Measurements from ENCODE around the gene DNM1. TPM values are rescaled to one million over a fixed set of nuclear protein-coding genes. Genes with fewer than 3 reads are reported as not detected.

The DNM1 gene
- total RNA-seq, 1 donor from 2014 or later, result 24.1 TPM

DNA sequence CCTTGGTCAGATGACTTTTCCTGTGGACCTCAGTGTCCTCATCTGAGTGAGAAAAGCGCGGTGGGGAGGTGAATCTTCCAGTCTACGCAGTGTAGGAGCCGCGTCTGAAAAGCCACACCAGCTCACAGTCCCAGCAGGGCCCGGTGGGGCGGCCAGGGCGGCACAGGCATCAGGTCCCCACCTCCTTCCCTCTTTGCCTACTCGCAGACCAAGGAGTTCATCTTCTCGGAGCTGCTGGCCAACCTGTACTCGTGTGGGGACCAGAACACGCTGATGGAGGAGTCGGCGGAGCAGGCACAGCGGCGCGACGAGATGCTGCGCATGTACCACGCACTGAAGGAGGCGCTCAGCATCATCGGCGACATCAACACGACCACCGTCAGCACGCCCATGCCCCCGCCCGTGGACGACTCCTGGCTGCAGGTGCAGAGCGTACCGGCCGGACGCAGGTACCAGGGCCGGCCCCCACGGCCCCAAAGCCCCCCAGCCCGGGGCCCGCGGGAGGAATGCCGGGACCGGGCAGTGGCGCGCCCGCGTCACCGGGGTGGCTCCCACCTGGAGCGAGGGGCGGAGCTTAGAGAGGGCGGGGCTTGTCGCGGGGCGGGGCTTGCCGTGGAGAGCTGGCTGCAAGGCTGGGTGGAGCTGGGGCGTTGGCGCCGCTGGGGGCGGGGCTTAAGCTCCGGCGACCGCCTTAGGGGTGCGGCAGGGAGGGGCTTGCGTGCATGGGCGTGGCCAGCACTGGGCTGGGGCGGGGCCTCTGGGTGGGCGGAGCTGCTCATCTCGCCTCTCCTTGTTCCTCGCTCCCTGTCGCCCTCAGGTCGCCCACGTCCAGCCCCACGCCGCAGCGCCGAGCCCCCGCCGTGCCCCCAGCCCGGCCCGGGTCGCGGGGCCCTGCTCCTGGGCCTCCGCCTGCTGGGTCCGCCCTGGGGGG is 47.0 kb downstream of the DNM1 start:
- peak; percentile 95 for DNase-seq (ENCODE audit: low spot score)

DNA sequence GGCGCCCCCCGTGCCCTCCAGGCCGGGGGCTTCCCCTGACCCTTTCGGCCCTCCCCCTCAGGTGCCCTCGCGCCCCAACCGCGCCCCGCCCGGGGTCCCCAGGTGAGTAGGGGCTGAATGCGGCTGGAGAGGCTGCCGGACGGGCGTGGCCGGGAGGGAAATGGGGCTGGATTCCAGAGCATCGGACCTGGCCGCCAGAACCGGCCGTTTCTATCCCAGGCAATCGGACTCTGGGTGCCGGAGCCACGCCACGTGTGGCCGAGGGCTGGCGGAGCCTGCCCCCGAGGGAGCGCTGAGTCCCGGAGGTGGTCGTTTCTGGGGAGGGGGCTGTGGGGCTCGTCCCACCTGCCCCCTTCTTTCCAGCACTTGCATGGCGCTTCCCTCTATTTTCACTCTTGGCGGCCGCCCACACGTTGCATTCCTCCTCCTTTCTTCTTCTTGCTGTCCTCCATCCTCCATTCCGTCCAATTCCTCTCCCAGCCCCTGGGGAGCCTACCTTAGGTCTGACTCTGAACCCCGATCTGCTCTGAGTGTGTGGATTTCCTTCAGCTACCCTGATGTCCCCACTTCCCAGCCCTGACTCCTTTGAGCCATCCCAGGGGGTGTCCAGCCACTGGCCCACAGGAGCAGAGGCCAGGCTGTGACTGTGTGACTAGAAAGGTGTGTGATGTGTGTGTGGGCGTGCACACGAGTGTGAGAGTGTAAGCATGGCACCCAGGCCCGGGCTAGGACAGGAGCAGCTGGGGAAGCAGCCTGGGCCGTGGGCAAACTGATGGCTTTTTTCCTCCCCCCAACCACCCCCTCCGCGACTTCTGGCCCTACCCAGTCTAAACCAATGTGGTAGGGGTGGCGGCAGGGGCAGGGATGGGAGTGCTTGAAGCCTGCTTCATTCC is 47.9 kb downstream of the DNM1 start:
- no peak for DNase-seq (ENCODE audit: low spot score)

DNA sequence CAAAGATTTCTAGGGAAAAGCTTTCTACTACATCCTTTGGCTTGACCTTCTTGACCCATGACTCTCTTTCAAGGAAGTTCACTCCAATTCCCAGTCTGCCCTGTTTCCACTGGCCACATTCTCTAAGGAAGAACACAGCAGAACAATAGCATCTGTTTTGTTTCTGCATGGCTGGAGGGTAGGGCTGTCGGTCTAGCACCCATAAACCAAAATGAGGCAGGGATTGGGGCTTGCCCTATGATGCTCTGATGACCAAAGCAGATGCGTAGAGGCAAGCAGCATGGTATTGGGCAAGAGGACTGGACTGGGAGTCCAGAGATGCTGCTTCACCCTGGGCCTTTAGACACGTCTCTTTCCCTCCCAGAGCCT is 48.5 kb downstream of the DNM1 start:
- no peak for DNase-seq (ENCODE audit: low spot score)

DNA sequence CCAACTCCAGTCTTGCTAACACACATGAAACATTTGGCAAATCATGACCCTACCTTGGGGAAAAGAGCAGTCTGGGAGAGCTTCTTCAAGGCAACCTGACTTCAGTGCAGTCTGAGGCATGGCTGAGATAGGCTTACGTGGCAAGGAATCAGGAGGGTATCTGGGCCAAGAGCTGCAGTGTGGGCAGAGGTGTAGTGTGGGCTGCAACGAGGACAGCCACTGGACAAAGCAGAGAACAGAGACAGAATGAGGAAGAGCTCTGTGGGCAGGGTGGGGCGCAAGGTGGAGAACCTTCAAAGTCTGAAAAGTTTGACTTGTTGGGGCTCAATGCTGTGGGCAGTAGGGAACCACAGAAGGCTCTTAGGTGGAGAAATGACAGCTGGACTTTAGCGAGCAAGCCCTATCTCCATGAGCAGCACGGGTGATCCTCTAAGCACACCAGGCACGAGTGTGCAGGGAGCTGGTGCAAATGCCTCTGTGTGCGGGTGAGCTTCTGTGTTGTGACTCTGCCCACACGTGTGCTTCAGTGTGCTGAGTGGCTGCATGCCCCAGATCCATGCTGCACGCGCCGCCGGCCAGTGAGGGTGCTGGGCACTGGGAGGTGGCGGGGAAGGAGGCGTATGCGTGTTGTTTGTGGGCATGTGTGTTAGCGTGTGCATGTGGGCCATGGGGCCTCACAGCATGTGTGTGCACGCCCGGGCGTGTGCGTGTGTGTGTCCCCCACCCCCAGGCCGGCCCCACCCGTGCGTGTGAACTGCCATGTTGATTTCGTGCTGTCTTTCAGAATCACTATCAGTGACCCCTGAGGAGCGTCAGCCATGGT is 49.3 kb downstream of the DNM1 start:
- no peak for DNase-seq (ENCODE audit: low spot score)

DNA sequence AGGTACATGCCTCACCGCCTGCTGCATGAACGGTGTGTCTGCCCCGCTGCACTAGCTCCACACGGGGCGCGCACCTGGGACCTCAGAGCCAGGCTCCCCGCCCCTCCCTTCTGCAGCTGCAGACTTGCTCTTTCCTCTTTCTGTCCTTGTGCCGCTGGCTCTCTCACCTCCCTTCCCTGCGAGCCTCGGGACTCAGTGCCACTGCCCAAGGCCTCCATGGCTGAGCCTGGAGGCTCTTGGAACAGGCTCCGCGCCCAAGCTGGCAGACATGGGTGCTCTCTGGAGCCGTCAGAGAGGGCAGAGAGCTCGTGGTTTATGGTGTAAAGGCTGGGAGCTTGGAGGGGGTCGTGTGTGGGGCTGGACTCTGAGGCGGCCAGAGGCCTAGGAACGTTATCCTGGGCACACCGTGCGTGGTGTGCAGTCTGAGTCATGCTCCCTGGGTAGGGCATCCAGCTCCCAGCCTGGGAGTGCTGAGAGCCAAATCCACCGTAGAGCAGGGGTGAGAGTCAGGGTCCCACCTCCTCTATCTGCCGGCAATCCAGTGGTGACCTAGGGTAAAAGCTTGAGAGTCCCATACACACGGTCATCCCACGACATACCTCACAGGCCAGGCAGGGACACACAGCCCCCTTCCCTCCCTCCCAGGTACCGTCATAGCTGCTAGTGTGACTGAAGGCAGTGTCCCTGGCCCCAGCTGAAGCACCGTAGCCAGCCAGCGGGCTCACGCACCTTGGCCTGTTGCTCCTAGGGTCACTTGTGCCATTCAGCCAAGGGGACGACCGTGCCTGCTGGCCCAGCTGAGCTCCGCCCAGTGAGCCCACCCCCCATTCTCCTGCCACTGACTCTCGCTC is 50.2 kb downstream of the DNM1 start:
- DNase-seq (ENCODE audit: low spot score), result no peak

DNA sequence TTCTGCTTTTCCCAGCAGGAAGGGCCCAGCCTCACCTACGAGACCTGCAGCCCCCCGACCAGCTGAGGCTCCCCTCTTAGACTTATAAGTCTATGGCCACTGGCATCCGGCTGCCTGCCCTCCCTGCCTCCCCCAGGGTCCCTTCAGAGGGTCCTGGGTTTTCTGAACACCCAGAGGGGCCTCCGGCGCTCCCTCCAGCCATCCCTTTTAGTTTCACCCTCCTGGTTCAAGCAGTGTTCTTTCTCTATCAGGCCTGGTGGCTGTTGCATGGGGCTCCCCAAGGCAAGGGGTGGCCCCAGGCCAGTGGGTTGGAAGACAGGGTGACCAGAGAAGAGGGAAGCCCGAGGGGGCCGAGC is 50.8 kb downstream of the DNM1 start:
- DNase-seq (ENCODE audit: low spot score), result no peak

DNA sequence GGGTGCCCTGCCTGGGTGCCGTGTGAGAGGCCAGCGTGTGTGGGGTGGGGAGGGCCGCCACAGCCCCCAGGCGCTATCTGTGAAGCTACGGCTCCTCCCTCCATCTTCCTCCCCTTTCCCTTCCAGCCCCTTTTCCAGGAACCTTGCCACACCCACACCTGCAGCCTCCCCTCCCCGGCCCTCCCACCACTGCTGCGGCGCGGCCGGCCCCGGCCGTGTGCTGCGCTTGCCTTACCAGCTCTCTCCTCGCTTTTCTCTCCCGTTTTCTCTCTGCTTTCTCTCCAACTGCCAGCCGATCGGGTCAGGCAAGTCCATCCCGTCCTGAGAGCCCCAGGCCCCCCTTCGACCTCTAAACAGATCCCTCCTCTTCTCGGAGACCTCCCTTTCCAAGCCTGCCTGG is 51.2 kb downstream of the DNM1 start:
- DNase-seq (ENCODE audit: low spot score), result no peak

DNA sequence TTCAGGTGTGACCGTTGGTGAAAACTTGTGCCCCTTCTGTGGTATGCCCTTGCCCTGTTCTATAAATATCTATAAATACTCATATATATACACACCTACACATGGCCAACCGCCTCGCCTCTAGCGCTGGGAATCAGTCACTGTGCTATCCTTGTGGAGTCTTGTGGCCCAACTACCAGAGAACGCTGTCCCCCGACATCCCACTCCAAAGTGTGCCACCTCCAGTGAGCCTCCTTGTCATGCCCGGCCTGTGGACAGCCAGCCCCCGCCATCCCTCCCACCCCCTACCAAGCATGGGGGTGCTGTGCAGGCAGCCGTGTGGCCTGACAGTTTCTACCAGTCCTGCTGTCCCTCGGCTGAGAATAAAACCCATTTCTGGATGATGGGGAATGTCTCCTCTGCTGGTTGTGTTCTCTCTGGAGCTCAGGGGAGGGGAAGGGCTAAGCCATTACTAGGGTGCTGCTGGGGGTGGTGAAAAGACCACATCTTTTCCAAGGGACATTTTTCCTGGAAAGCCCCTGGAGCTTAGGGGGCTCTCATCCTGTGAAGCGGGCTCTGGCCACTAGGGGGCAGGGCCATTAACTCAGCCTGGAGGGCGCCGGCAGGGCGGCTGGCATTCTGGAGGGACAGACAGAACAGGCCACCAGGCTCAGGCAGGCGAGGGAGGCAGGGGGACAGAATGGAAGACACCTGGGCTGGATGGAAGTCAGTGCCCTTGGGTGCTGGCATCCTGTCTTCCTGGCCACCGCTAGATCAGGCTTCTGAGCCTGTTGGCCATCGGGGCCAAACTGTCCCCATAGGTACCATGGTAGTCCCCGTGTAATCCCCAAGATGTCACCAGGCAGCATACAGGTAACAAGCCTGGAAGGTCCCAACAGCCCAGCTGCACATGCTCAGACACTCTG is 51.9 kb downstream of the DNM1 start:
- no peak for DNase-seq (ENCODE audit: low spot score)

DNA sequence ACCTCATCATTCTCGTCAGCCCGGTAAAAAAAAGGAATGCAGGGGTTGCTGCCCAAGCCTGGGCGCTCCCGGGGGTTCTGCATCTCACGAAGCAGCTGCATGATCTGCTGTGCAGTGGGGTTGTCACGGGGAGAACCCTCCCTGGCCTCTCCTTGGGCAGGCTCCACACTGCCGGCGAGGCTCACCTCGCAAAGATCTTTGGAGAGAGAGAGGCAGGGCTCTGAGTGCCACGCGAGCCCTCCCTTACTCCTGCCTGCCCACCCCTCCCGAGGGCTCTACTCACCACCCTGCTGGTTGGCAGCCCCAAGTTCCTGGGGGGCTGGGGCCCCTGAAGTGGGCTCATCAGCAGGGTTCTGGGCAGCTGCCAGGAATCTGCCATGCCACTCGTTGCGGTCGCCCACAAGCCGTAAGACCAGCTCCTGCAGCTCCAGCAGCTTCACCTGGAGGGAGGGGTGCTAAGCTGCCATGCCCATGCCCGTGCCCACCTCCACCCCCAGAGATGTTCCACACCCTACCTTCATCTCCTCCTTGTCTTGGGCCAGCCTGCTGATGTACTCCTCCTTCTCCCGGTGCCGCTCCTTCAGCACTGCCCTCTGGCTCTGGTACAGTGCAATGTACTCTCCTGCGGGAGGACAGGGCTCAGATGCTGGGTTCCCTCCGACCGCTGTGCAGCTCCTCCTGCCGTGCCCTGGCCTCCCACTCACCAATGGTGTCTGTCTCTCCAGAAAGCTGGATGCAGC is 54.1 kb downstream of the DNM1 start:
- DNase-seq (ENCODE audit: low spot score), result no peak

DNA sequence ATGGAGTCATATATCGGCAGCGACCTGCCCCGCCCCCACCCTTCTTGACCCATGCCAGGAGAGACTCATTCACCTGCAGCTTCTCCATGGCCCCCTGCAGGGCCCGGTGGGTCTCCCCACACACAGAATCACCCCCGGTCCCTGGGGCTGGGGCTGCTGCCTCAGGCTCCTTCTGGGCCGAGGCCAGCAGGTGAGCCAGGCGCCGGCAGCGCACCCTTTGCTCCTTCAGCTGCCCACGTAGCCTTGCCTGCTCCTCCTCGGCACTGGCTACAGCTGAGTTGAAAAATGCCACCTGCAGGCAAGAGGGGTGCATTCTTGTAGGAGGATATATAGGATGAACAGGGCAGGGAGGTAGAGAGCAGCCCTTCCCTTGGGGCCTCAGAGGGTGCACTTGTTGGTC is 54.7 kb downstream of the DNM1 start:
- DNase-seq (ENCODE audit: low spot score), result no peak

DNA sequence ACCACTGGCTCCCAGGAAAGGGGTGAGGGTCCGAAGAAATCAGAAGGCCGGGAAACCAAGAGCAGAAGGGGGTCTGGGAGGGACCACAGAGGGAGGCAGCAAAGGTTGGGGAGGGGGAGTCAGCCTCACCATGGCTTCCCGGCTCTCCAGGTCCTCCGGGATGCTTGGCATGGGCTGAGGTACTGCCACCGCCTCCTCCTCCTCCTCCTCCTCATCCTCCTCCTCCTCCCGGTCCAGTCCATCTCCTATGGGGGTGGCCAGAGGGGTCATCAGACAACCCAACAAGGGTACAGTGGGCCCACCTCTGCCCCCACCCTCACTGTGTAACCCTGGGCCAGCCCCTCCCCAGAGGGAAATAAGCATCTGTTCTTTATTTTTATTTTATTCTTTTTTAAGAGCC is 55.1 kb downstream of the DNM1 start:
- DNase-seq (ENCODE audit: low spot score), result no peak

DNA sequence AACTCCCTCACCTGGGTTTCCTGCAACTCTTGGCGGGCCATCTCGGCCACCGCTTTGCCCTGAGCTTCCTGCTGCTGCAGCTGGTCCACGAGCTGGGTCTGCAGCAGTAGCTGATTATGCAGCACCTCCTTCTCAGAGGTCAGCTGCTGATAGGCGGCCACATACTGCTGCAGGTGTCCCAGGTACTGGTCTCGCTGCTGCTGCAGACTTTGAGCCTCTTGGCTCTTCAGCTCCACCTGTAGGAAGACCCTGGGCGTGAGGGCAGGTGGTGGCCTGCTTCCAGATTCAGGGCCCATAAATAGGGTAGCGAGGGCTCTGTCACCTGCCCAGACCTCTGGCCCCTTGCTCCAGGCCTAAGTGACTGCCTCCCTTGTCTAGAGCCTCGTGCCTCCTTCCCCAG is 56.0 kb downstream of the DNM1 start:
- no peak for DNase-seq (ENCODE audit: low spot score)

DNA sequence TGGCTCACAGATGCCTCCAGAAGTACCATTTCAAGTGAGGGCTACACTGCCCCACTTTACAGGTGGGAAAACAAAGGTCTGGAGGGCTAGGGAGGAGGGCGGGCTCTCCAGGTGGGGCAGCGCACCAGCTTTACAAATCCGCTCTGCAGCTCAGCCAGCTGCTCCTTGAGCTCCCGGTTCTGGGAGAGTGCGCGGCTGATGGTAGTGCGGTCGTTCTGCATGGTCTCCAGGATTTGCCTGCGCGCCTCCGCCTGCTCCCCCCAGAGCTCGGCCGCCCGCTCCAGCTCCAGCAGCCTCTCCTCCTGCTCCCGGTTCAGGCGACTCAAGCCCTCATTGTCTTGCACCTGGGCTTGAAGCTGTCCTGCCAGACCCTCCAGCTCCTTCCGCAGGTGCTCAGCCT is 57.2 kb downstream of the DNM1 start:
- no peak for DNase-seq (ENCODE audit: low spot score)

DNA sequence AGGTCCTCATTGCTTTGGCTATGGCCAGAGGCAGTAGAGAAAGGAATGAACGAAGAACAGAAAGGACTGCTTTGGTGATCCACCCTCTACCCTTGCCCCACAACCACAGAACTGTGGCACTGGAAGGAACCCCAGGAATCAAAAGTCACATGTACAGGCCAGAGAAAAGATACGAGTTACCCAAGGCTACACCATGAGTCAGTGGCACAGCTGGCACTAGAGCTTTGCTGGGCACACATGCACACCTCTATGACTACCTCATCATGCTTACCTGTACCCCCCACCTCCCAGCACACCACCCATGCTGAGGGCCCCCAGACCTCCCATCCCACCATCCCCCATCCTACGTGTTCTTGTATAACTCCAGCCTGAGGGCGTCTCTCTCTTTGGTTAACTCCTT is 59.5 kb downstream of the DNM1 start:
- no peak for DNase-seq (ENCODE audit: low spot score)

DNA sequence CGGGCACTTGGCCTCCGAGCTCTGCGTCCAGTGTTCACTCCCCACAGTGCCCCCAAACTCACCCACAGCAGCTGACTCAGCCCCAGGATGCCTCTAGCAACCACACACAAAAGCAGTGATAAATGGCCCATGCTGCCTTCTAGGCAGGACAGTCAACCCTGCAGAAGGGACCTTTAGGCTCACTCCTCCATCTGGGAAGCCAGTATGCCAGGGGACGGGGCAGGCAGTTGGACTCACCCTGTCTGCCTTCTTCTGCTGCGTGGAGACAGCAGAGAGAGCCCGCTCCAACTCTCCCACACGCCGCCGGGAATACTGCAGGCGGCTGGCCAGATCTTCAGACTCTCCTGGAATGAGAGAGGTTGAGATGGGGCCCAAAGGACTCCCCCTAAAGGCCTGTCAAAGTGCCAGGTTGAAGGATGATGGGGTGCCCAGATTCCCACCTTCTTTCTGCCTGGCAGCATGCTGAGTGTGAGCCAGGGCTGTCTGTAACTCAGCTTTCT is 62.2 kb downstream of the DNM1 start:
- no peak for DNase-seq (ENCODE audit: low spot score)

DNA sequence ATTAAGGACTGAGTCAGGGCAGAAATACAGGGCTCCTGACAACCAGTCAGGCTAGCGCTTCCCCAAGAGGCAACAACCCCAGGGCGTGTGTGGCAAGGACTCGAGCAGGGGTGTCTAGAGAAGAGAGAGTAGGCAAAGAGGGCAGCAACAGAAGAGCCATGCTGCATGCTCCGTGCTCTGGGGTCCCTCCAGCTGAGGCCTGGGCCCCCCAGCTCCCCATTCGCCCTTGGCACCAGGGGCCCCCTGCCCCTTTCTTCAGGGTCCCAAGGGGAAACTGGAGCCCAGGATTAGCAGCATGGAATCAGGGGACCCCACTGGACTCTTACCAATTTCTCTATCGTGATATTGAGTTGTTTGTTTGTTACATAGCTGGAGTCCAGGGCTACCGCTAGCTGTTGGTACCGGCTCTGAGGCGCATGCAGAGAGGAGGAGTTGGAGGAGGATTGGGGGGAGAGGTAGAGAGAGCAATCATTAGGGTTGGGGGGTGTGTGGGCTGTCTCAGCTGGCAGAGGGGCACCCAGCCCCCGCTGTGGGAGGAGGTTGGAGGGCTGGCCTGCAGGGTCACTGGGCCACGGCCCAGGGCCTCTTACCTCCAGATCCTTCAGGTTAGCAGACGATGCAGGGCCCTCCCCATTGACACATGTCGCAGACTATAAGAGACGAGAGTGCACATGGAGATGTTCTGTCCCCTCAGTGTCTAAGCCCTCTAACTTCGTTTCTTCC is 63.9 kb downstream of the DNM1 start:
- DNase-seq (ENCODE audit: low spot score), result no peak

DNA sequence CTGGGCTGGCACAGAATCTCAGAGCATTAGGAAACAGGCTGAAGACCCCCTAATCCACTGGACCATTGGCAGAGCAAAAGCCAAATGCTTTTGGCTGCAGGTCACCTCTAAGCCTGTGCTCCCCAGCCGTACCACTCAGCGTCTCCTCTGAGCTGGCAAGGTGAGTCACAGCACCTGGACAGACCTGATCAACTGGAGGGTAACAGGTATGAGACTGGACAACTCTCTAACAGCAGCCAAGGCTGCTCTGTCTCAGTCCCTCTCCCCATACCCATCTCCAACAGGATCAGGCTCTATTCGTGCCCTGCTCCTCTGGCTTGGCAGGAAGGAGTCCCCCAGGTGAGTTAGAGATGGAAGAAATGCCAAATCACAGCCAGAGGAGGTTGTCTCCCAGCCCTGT is 67.9 kb downstream of the DNM1 start:
- DNase-seq (ENCODE audit: low spot score), result no peak

DNA sequence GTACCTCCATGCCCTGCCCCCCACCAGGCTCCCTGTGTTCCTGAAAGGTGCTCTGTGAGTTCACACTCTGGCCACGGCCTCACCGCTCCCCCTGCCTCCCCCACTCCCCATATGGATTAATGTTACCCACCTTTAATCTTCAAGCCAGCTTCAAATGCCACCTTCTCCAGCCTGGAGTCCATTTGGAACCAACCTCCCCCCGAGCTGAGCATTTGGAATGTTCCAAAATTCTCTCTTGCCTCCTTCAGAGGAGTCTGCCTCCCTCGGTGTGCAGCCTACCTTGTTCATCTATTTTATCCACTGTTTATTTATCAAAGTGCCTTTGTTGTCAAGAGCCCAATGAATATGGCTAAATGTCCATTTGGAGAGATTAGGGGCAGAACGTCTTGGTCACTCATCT is 68.3 kb downstream of the DNM1 start:
- no peak for DNase-seq (ENCODE audit: low spot score)
